ENCODE data around the gene IQSEC3.
"Not testable (repeated sequence)": the region's sequence is repeated elsewhere in the genome, so short reads cannot be mapped to it uniquely, and the experiment has no call there.

The IQSEC3 gene

DNA sequence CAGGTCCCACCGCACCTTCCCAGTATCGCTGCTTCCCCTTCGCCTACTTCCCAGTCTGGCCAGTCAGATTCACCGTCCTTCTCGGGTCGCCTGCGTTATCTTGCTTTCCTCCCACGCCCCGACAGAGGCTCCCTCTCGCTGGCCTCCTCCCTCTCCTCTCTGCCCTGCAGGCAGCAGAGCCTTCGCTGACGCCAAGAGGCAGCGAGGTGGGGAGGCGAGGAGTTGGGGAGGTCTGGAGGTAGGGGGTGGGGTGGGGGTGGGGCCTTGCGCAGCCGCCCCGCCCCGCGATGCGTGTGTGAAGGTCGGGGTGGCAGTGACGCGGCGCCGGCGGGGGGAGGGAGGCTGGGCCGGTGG lies at the start of gene IQSEC3:
IQSEC3 (plus strand) TSS at position 340 of the 354 bp plus-strand sequence. CDS start 116 bp downstream, outside the sequence.
- not testable (repeated sequence) for H3K36me3 ChIP-seq (ENCODE audit: insufficient read depth, low read length); H3K4me1 ChIP-seq (ENCODE audit: control insufficient read depth, insufficient read depth, low read length, unreplicated experiment); H2AFZ ChIP-seq (ENCODE audit: low read length, unreplicated experiment); H3K27ac ChIP-seq (ENCODE audit: low read depth, low read length); H3K4me3 ChIP-seq (ENCODE audit: low read depth, low read length); H3K79me2 ChIP-seq (ENCODE audit: control insufficient read depth, insufficient read depth, low read length, unreplicated experiment)
- H3K27me3 ChIP-seq (ENCODE audit: insufficient read depth, low read length): peaks cover 24% of the 10 kb centered on the region

- H3K27ac ChIP-seq (ENCODE audit: low read depth, low read length); H3K4me1 ChIP-seq (ENCODE audit: control insufficient read depth, insufficient read depth, low read length, unreplicated experiment); H3K27me3 ChIP-seq (ENCODE audit: insufficient read depth, low read length): not testable (repeated sequence)
These were observed 48.9 kb upstream of the IQSEC3 start for GRCh38 chr12:17370-18340.

GRCh38 chr12:18821-19567 lies 47.6 kb upstream of the IQSEC3 start:
- not testable (repeated sequence) for H3K36me3 ChIP-seq (ENCODE audit: insufficient read depth, low read length); H3K27me3 ChIP-seq (ENCODE audit: insufficient read depth, low read length); H3K4me3 ChIP-seq (ENCODE audit: low read depth, low read length); H3K4me1 ChIP-seq (ENCODE audit: control insufficient read depth, insufficient read depth, low read length, unreplicated experiment); H3K79me2 ChIP-seq (ENCODE audit: control insufficient read depth, insufficient read depth, low read length, unreplicated experiment); H2AFZ ChIP-seq (ENCODE audit: low read length, unreplicated experiment); H3K27ac ChIP-seq (ENCODE audit: low read depth, low read length)

More at GRCh38 chr12:17370-18340, 48.9 kb upstream of the IQSEC3 start:
- H3K36me3 ChIP-seq (ENCODE audit: insufficient read depth, low read length); H3K4me3 ChIP-seq (ENCODE audit: low read depth, low read length); H2AFZ ChIP-seq (ENCODE audit: low read length, unreplicated experiment); H3K79me2 ChIP-seq (ENCODE audit: control insufficient read depth, insufficient read depth, low read length, unreplicated experiment): not testable (repeated sequence)

DNA sequence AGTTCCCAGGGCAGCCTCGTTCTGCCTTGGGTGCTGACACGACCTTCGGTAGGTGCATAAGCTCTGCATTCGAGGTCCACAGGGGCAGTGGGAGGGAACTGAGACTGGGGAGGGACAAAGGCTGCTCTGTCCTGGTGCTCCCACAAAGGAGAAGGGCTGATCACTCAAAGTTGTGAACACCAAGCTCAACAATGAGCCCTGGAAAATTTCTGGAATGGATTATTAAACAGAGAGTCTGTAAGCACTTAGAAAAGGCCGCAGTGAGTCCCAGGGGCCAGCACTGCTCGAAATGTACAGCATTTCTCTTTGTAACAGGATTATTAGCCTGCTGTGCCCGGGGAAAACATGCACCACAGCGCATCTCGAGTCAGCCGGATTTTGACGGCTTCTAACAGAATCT lies 46.7 kb upstream of the IQSEC3 start:
- not testable (repeated sequence) for H3K79me2 ChIP-seq (ENCODE audit: control insufficient read depth, insufficient read depth, low read length, unreplicated experiment); H2AFZ ChIP-seq (ENCODE audit: low read length, unreplicated experiment); H3K27ac ChIP-seq (ENCODE audit: low read depth, low read length); H3K4me1 ChIP-seq (ENCODE audit: control insufficient read depth, insufficient read depth, low read length, unreplicated experiment); H3K36me3 ChIP-seq (ENCODE audit: insufficient read depth, low read length); H3K27me3 ChIP-seq (ENCODE audit: insufficient read depth, low read length); H3K4me3 ChIP-seq (ENCODE audit: low read depth, low read length)

DNA sequence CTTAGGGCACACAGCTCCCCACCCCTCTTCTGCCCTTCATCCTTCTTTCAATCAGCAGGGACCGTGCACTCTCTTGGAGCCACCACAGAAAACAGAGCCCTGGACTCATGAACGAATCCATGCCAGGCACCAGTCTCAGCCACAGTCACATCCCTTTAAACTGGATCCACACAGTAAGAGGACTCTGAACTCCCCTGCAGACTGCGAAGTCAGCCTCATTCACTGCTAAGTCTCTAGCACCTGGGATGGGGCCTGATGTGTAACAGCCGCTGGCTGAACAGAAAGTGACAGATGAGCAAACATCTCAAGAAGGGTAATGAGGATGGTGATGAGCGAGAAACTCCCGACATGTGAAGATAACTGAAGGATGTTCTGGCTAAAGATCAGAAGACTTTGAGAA lies 45.8 kb upstream of the IQSEC3 start:
- H2AFZ ChIP-seq (ENCODE audit: low read length, unreplicated experiment): no peak overlapping the region
- H3K27me3 ChIP-seq (ENCODE audit: insufficient read depth, low read length): no peaks in the 10 kb centered on the region

DNA sequence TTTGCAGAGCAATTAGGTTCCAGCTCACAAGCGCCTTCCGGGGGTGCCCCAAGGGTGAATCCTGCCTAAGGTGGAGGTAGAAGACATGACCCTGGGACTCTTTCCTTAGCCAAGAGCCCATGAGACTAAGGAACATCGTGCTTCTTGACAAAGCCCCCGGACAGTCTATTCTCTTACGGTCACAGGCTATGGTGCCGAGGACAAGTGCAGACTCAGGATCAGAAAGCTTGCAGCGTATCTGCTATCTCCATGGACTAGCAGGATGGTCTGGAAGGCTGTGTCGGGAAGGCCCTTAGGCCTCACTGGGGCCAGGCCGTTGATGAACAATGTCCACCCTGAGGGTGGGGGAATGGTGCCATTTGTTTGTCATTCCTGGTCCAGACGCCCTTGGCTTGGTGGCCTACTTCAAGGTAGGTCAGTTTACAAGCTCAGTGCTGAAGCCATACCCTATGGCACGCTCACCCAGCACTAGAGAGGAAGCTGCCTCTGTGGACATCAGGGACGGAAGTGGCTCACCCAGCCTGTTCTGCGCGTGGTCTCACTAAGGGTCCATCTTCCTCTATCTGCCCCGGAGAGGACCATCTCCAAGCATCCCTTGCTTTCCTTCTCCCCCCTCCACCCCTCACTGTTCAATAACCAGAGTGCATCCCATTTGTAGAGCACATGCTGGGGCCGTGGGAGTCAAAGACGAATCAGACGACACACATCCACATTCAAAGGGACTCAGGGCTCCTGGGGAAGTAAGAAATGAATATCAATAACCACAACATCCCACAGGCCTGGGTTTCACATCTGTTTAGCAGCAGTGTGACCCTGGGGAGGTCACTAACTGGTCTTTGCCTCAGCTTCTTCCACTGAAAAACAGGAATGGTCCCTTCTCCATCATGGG lies 45.0 kb upstream of the IQSEC3 start:
- H3K36me3 ChIP-seq (ENCODE audit: insufficient read depth, low read length): peaks cover 3% of the 10 kb centered on the region; the same call in 1 of the 2 replicates
- H2AFZ ChIP-seq (ENCODE audit: low read length, unreplicated experiment): no peak overlapping the region
- no peak overlapping the region for H3K4me3 ChIP-seq (ENCODE audit: low read depth, low read length)
- no peaks in the 10 kb centered on the region for H3K79me2 ChIP-seq (ENCODE audit: control insufficient read depth, insufficient read depth, low read length, unreplicated experiment)
- H3K4me1 ChIP-seq (ENCODE audit: control insufficient read depth, insufficient read depth, low read length, unreplicated experiment): no peaks in the 10 kb centered on the region
- no peaks in the 10 kb centered on the region for H3K27me3 ChIP-seq (ENCODE audit: insufficient read depth, low read length)
- H3K27ac ChIP-seq (ENCODE audit: low read depth, low read length): no peak overlapping the region

More for the DNA sequence above, 45.8 kb upstream of the IQSEC3 start:
- Histone ChIP-seq H3K27ac (ENCODE audit: low read depth, low read length) (no peak overlapping the region), H3K4me1 (ENCODE audit: control insufficient read depth, insufficient read depth, low read length, unreplicated experiment) (no peaks in the 10 kb centered on the region), H3K79me2 (ENCODE audit: control insufficient read depth, insufficient read depth, low read length, unreplicated experiment) (no peaks in the 10 kb centered on the region), H3K4me3 (ENCODE audit: low read depth, low read length) (no peak overlapping the region), H3K36me3 (ENCODE audit: insufficient read depth, low read length) (peaks cover 3% of the 10 kb centered on the region; the same call in 1 of the 2 replicates)

GRCh38 chr12:22190-22529 lies 44.4 kb upstream of the IQSEC3 start:
- Histone ChIP-seq H3K27ac (ENCODE audit: low read depth, low read length) (no peak overlapping the region), H2AFZ (ENCODE audit: low read length, unreplicated experiment) (no peak overlapping the region), H3K79me2 (ENCODE audit: control insufficient read depth, insufficient read depth, low read length, unreplicated experiment) (no peaks in the 10 kb centered on the region), H3K4me3 (ENCODE audit: low read depth, low read length) (no peak overlapping the region), H3K36me3 (ENCODE audit: insufficient read depth, low read length) (peaks cover 3% of the 10 kb centered on the region; the same call in 1 of the 2 replicates), H3K4me1 (ENCODE audit: control insufficient read depth, insufficient read depth, low read length, unreplicated experiment) (no peaks in the 10 kb centered on the region), H3K27me3 (ENCODE audit: insufficient read depth, low read length) (no peaks in the 10 kb centered on the region)

GRCh38 chr12:22530-23201 lies 43.9 kb upstream of the IQSEC3 start:
- H3K4me3 ChIP-seq (ENCODE audit: low read depth, low read length): no peak overlapping the region
- no peak overlapping the region for H3K27ac ChIP-seq (ENCODE audit: low read depth, low read length)
- H2AFZ ChIP-seq (ENCODE audit: low read length, unreplicated experiment): no peak overlapping the region
- H3K79me2 ChIP-seq (ENCODE audit: control insufficient read depth, insufficient read depth, low read length, unreplicated experiment): no peaks in the 10 kb centered on the region
- H3K4me1 ChIP-seq (ENCODE audit: control insufficient read depth, insufficient read depth, low read length, unreplicated experiment): no peaks in the 10 kb centered on the region
- peaks cover 3% of the 10 kb centered on the region; the same call in 1 of the 2 replicates for H3K36me3 ChIP-seq (ENCODE audit: insufficient read depth, low read length)
- no peaks in the 10 kb centered on the region for H3K27me3 ChIP-seq (ENCODE audit: insufficient read depth, low read length)

DNA sequence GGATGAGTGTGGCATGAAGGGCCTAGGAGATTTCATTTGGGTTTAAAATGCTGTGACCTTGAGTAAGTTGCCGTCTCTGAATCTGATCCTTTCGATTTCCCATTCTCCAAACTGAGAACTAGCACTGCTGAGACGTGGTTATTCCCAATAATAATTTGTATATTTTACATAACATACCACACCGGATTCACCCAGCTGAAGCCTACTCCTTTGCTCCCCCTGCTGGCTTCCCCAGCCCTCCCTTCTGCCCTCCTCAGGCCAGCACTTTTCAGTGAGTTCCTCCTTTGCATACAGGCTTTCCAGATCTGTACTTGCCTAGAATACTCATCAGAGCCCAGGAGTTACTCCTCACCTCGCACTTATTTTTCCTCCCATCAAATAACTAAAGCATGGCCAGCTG lies 38.7 kb upstream of the IQSEC3 start:
- not testable (repeated sequence) for H3K27ac ChIP-seq (ENCODE audit: low read depth, low read length); H3K4me3 ChIP-seq (ENCODE audit: low read depth, low read length); H3K36me3 ChIP-seq (ENCODE audit: insufficient read depth, low read length); H2AFZ ChIP-seq (ENCODE audit: low read length, unreplicated experiment); H3K27me3 ChIP-seq (ENCODE audit: insufficient read depth, low read length); H3K79me2 ChIP-seq (ENCODE audit: control insufficient read depth, insufficient read depth, low read length, unreplicated experiment); H3K4me1 ChIP-seq (ENCODE audit: control insufficient read depth, insufficient read depth, low read length, unreplicated experiment)

GRCh38 chr12:38775-39174 lies 27.8 kb upstream of the IQSEC3 start:
- H3K4me3 ChIP-seq (ENCODE audit: low read depth, low read length); H3K27me3 ChIP-seq (ENCODE audit: insufficient read depth, low read length); H3K4me1 ChIP-seq (ENCODE audit: control insufficient read depth, insufficient read depth, low read length, unreplicated experiment); H3K79me2 ChIP-seq (ENCODE audit: control insufficient read depth, insufficient read depth, low read length, unreplicated experiment); H3K36me3 ChIP-seq (ENCODE audit: insufficient read depth, low read length); H2AFZ ChIP-seq (ENCODE audit: low read length, unreplicated experiment); H3K27ac ChIP-seq (ENCODE audit: low read depth, low read length): not testable (repeated sequence)

Data from ACC112 (cell line).